ENCODE data around the gene SPDEF. TPM values are rescaled to one million over a fixed set of nuclear protein-coding genes. Genes with fewer than 3 reads are reported as not detected.

SPDEF gene
- total RNA-seq, 1 donor = not detected

- Histone ChIP-seq H3K27ac (ENCODE audit: low read depth, low read length) (no peak overlapping the region), H3K27me3 (ENCODE audit: insufficient read depth, low read length) (no peaks in the 10 kb centered on the region), H3K4me2 (ENCODE audit: insufficient read depth, low read length) (no peak overlapping the region), H3K36me3 (ENCODE audit: insufficient read depth, low read length) (no peaks in the 10 kb centered on the region), H4K20me1 (ENCODE audit: insufficient read depth, low read length) (peaks cover 33% of the 10 kb centered on the region), H3K4me3 (ENCODE audit: insufficient read depth, low read length) (no peak overlapping the region), H3K9me3 (ENCODE audit: low read depth, low read length) (no peaks in the 10 kb centered on the region), H3K4me1 (ENCODE audit: insufficient read depth, low read length) (peaks cover 14% of the 10 kb centered on the region), H3K79me2 (ENCODE audit: insufficient read depth, low read length) (peaks cover 35% of the 10 kb centered on the region), H2AFZ (ENCODE audit: low read length) (no peak overlapping the region)
- TF ChIP-seq CTCF (IDR thresholded peaks at IDR 0.05; ENCODE audit: extremely low read depth, low read depth, low read length) = no peak
- DNase-seq (ENCODE audit: insufficient read length, low spot score, missing footprints) = peak; percentile 54
Observed at GRCh38 chr6:34586327-34587040, 30.4 kb upstream of the SPDEF start.

- no peak overlapping the region for H3K27ac ChIP-seq (ENCODE audit: low read depth, low read length)
- H3K4me2 ChIP-seq (ENCODE audit: insufficient read depth, low read length) = no peak overlapping the region
- DNase-seq (ENCODE audit: insufficient read length, low spot score, missing footprints) = peak; percentile 67
- no peaks in the 10 kb centered on the region for H3K36me3 ChIP-seq (ENCODE audit: insufficient read depth, low read length)
- no peaks in the 10 kb centered on the region for H3K9me3 ChIP-seq (ENCODE audit: low read depth, low read length)
- H3K79me2 ChIP-seq (ENCODE audit: insufficient read depth, low read length) = peaks cover 27% of the 10 kb centered on the region
- peaks cover 14% of the 10 kb centered on the region for H3K4me1 ChIP-seq (ENCODE audit: insufficient read depth, low read length)
- no peak overlapping the region for H3K4me3 ChIP-seq (ENCODE audit: insufficient read depth, low read length)
- H2AFZ ChIP-seq (ENCODE audit: low read length) = no peak overlapping the region
- H3K27me3 ChIP-seq (ENCODE audit: insufficient read depth, low read length) = no peaks in the 10 kb centered on the region
- no peak for TF ChIP-seq CTCF (IDR thresholded peaks at IDR 0.05; ENCODE audit: extremely low read depth, low read depth, low read length)
- peaks cover 32% of the 10 kb centered on the region for H4K20me1 ChIP-seq (ENCODE audit: insufficient read depth, low read length)
Observed at GRCh38 chr6:34585512-34586061, 29.5 kb upstream of the SPDEF start.

GRCh38 chr6:34585108-34585507 lies 29.0 kb upstream of the SPDEF start:
- no peak for TF ChIP-seq CTCF (IDR thresholded peaks at IDR 0.05; ENCODE audit: extremely low read depth, low read depth, low read length)
- peaks cover 32% of the 10 kb centered on the region for H4K20me1 ChIP-seq (ENCODE audit: insufficient read depth, low read length)

GRCh38 chr6:34584694-34585093 lies 28.6 kb upstream of the SPDEF start:
- H3K79me2 ChIP-seq (ENCODE audit: insufficient read depth, low read length) = peaks cover 25% of the 10 kb centered on the region
- no peak overlapping the region for H3K4me3 ChIP-seq (ENCODE audit: insufficient read depth, low read length)
- H3K9me3 ChIP-seq (ENCODE audit: low read depth, low read length) = no peaks in the 10 kb centered on the region
- H3K27me3 ChIP-seq (ENCODE audit: insufficient read depth, low read length) = no peaks in the 10 kb centered on the region
- no peak overlapping the region for H3K4me2 ChIP-seq (ENCODE audit: insufficient read depth, low read length)
- H3K27ac ChIP-seq (ENCODE audit: low read depth, low read length) = no peak overlapping the region
- no peak for DNase-seq (ENCODE audit: insufficient read length, low spot score, missing footprints)
- peaks cover 31% of the 10 kb centered on the region for H4K20me1 ChIP-seq (ENCODE audit: insufficient read depth, low read length)
- no peak for TF ChIP-seq CTCF (IDR thresholded peaks at IDR 0.05; ENCODE audit: extremely low read depth, low read depth, low read length)
- H2AFZ ChIP-seq (ENCODE audit: low read length) = no peak overlapping the region
- H3K4me1 ChIP-seq (ENCODE audit: insufficient read depth, low read length) = peaks cover 14% of the 10 kb centered on the region
- H3K36me3 ChIP-seq (ENCODE audit: insufficient read depth, low read length) = no peaks in the 10 kb centered on the region

More at GRCh38 chr6:34585108-34585507, 29.0 kb upstream of the SPDEF start:
- H3K4me1 ChIP-seq (ENCODE audit: insufficient read depth, low read length) = peaks cover 14% of the 10 kb centered on the region
- H3K4me3 ChIP-seq (ENCODE audit: insufficient read depth, low read length) = no peak overlapping the region
- H3K79me2 ChIP-seq (ENCODE audit: insufficient read depth, low read length) = peaks cover 25% of the 10 kb centered on the region
- H2AFZ ChIP-seq (ENCODE audit: low read length) = no peak overlapping the region
- no peak overlapping the region for H3K27ac ChIP-seq (ENCODE audit: low read depth, low read length)
- H3K27me3 ChIP-seq (ENCODE audit: insufficient read depth, low read length) = no peaks in the 10 kb centered on the region
- peak; percentile 58 for DNase-seq (ENCODE audit: insufficient read length, low spot score, missing footprints)
- H3K36me3 ChIP-seq (ENCODE audit: insufficient read depth, low read length) = no peaks in the 10 kb centered on the region
- H3K4me2 ChIP-seq (ENCODE audit: insufficient read depth, low read length) = no peak overlapping the region
- H3K9me3 ChIP-seq (ENCODE audit: low read depth, low read length) = no peaks in the 10 kb centered on the region

Measured in osteoblast (primary cell).